HG03558 (cell line): Measurements from ENCODE around the gene SRRM4.

Source experiments
- ATAC-seq: cut with Tn5 transposase; IDR thresholded peaks from one replicate; pipeline ENCODE4 v1.9.1; 2021; ENCODE audit warnings: moderate number of reproducible peaks; ENCODE audit not compliant: unreplicated experiment; ENCODE audit errors: extremely low read depth

The SRRM4 gene

DNA sequence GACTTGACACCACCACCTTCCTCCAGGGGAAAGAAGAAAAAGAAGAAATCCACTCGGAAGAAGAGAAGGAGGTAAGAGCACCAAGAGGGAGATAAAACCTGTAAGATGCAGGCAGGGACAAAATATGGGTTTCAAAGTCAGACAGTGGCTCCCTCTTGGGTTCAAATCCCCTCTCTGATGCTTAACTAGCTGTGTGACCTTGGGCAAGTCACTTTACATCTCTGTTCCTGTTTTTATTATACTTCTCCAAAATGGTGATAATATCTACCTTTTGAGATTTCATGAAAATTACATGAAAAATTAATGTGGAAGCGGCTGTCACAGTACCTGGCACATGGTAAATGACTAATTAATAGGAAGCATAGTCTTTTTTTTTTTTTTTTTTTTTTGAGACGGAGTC lies 133.0 kb downstream of the SRRM4 start:
- ATAC-seq: no peak

DNA sequence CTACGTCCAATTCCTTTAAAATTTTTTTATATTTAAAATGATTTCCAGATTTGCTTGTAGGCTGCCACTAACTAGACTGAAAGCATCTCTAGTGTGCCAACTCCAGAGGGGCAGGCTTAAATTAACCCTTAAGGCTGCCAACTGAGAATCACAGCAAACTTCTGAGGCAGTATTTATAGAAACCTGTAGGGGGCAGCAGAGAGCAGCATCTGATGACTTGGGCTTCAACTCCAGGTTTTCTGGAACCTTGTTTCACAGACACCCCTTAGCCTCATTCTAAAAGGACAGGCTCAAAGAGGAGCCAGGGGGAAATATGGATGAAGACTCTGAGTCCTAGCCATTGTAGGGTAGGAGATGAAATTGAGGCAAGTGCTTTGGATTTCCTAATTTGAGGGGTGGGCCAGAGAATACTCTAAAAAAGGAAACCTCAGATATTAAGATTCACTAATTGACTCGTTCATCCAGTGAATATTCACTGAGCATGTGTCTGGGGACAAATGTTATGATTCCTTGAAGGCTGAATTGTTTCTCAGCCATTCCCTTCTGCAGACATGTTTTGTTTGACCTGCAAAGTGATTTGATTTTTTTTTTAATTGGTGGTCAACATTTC lies 134.1 kb downstream of the SRRM4 start:
- ATAC-seq: no peak

DNA sequence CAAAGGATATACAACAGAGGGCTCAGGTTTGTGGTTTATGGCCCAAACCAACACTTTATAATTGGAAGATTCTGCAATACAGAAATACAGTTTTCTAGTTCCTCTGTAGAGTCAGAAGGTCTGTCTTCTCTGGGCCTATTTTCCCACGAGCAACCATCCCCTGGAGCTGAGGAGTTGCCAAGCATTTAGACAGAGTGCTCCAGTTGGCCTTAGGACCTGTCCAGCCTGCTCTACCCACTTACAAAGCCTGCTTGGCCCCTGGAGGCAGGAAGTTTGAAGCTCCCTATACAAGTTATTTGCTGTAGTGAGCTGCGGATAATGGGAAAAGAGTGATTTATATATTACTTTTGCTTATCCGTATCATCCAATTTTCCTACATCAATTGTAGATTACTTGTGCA lies 136.6 kb downstream of the SRRM4 start:
- no peak for ATAC-seq

GRCh38 chr12:119118625-119119024 lies 137.3 kb downstream of the SRRM4 start:
- ATAC-seq: no peak

- no peak for ATAC-seq
Measured at GRCh38 chr12:119122047-119122446, 140.7 kb downstream of the SRRM4 start.

DNA sequence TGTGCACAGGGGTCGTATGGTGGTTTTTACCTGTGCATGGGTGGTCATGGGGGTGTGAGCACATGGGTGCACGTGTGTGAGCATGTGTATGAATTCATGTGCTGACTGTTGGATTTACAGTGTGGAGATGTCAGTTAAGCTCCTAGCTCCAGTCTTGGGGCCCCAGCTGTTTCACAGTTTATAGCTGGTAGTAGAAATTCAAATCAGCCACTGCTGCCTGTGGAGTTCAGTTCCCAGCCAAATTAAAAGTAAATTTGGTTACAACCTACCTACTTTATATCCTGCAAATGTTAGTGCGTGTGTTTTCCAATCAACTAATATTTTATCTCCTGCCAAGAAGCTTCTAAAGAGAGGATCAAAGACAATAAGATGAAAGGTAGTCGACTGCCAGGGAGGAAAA lies 141.4 kb downstream of the SRRM4 start:
- ATAC-seq: no peak

GRCh38 chr12:119128527-119128926 lies 147.2 kb downstream of the SRRM4 start:
- no peak for ATAC-seq

- ATAC-seq: no peak
Measured at GRCh38 chr12:119129827-119130434, 148.6 kb downstream of the SRRM4 start.

GRCh38 chr12:119130523-119130922 lies 149.2 kb downstream of the SRRM4 start:
- ATAC-seq: no peak

DNA sequence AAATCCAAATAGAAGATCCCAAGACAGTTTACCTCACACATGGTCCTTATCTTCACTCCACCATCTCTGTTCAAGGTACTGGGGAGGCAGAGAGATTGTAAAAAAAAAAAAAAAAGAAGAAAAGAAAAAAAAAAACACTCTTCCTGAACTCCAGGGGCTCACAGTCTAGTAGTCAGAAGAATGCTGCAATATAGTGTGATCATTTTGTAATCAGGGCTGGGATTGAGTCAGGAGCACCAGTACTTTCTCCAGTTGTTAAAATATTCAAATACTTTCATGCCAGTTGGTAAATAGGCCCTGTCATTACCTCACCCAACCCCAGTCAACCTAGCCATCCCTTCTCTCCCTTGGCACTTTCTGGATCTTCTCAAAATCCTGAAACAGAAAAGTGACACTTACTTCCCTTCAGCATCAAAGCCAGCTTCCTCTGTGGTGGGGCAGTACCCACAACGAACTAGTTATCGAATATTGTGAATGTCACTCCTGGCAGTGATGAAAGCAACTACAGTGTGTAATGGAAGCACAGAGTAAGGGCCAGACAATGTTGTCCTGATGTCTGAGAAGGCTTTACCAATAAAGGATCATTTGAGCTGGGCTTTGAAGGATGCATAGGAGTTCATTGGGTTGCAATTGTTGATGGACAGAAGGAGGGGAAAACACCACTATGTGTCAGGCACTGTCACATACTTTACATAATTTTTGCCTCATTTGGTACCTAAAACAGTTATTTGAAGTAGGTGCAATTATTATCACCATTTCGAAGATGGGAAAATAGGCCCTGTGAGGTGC lies 153.1 kb downstream of the SRRM4 start:
- no peak for ATAC-seq

- ATAC-seq: no peak
Measured at GRCh38 chr12:119136811-119137410, 155.6 kb downstream of the SRRM4 start.

DNA sequence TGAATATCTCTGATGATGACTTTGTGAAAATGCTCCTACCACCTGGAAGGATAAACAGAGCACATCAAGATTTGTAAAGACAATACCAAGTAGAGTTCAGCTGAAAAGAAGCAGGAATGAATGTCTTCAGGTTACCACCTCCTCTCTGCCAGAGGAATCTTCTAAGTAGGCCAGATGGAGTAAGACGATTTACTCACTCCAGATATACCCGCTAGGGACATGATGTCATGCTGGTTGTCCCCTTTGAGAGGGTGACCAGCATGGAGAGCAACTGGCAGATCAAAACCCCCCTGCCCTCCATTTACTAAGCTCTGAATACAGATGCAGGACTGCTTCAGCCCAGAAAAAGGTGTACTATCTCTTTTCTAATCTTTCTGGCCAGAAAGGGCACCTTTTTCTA lies 158.1 kb downstream of the SRRM4 start:
- no peak for ATAC-seq

- no peak for ATAC-seq
Measured at GRCh38 chr12:119145367-119145766, 164.0 kb downstream of the SRRM4 start.

- no peak for ATAC-seq
Measured at GRCh38 chr12:119147847-119148448, 166.6 kb downstream of the SRRM4 start.

DNA sequence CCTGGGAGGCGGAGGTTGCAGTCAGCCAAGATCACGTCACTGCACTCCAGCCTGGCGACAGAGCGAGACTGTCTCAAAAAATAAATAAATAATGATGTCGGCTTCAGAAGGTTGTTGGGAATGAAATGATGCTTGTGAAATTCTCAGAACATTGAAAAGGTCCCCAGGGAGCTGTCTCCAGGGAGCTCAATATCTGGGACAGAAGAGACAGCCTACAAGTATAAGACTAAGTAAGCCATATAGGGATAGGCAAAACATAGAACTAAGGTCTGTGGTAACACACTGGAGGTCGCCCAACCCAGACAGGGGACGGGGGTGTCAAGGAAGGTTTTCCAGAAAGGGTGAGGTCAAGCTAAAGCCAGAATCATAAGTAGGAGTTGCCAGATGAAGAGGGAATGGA lies 167.9 kb downstream of the SRRM4 start:
- no peak for ATAC-seq

GRCh38 chr12:119151445-119152026 lies 170.2 kb downstream of the SRRM4 start:
- ATAC-seq: no peak

DNA sequence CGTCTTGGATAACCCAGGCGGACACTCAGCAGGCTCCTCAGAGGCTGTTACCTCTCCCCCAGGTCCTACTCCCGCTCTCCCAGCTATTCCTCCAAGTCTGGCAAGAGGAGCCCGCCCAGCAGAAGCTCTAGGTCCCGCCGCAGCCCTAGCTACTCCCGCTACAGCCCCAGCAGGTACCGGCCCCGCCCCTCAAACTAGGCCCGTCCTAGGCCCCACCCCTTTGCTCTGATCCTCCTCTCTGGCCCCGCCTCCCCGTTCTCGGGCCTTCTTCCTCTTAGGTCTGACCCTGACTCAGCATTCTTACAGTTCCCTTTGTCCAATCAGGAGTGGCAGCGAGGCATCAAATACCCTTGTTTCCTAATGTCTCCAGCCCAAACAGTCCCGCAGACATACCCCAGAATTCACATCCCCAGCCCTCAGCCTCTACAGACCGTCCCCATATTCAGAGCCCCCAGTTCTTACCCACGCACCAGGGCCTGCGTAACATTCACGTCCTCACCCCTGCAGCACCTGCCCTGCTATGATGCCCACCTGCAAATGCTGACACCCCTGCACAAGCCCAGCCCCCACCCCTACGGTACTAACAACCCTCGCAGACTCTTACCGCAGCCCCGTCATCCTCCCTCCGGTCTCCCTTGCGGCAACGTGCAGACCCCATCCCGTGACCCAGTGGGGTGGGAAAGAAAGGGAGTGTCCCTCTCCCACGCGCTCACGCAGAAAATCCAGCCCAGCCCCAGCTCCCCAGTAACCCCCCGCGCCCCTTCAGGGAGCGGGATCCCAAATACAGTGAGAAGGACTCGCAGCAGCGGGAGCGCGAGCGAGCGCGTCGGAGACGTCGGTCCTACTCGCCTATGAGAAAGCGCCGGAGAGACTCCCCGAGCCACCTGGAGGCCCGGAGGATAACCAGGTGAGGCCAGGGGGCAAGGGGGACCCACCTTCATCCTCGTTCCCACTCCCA lies 172.4 kb downstream of the SRRM4 start:
- no peak for ATAC-seq

GRCh38 chr12:119154435-119154818 lies 173.1 kb downstream of the SRRM4 start:
- ATAC-seq: no peak

DNA sequence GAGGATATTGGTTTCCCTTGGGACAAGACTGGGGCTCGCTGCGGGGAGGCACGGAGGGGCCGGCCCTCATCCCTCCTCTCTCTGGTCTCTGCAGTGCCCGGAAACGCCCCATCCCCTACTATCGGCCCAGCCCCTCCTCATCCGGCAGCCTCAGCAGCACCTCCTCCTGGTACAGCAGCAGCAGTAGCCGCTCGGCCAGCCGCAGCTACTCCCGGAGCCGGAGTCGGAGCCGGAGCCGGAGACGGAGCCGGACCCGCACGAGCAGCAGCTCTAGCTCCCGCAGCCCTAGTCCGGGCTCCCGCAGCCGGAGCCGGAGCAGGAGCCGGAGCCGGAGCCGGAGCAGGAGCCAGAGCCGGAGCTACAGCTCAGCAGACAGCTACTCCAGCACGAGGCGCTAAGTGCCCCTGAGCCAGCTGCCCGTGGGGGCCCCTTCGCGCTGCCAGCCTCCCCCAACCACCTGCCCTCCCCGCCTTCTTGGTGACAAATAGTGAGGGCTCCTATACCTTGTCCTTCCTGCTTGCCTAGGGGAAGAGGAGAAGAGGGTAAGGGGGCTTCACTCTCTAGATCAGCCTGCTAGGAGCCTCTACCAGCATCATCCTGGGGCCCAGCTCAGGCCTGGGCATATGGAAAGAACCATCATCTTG lies 175.2 kb downstream of the SRRM4 start:
- ATAC-seq: no peak
